ENCODE data around the gene ADCY5.

Gene ADCY5

DNA sequence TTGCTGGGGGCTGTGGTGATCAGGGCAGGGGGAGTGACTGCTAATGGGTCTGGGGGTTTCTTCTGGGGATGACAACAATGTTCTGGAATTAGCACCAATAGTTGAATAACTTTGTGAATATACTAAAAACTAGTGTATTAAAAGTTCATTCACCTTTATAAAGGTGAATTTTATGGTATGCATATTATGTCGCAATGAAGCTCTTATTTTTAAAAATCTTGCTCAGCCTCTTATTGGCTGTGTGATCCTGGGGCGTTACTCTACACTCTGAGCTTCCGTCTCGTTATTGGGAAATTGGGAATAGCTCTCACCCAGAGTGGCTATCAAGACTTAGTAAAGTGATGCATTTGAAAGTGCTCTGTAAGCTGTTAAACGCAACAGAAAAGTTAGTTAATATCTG lies 141.8 kb downstream of the ADCY5 start:
- TF ChIP-seq, protein P1, sequence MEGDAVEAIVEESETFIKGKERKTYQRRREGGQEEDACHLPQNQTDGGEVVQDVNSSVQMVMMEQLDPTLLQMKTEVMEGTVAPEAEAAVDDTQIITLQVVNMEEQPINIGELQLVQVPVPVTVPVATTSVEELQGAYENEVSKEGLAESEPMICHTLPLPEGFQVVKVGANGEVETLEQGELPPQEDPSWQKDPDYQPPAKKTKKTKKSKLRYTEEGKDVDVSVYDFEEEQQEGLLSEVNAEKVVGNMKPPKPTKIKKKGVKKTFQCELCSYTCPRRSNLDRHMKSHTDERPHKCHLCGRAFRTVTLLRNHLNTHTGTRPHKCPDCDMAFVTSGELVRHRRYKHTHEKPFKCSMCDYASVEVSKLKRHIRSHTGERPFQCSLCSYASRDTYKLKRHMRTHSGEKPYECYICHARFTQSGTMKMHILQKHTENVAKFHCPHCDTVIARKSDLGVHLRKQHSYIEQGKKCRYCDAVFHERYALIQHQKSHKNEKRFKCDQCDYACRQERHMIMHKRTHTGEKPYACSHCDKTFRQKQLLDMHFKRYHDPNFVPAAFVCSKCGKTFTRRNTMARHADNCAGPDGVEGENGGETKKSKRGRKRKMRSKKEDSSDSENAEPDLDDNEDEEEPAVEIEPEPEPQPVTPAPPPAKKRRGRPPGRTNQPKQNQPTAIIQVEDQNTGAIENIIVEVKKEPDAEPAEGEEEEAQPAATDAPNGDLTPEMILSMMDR (conservative IDR thresholded peaks at IDR 0.05; ENCODE audit: control insufficient read depth, insufficient read depth, low read depth, low read length), result no peak
- no peak overlapping the region for H3K4me3 ChIP-seq (ENCODE audit: control insufficient read depth, low read depth, low read length)
- no peak for DNase-seq (ENCODE audit: low read depth)

GRCh38 chr3:123305192-123305591 lies 143.7 kb downstream of the ADCY5 start:
- H3K4me3 ChIP-seq (ENCODE audit: control insufficient read depth, low read depth, low read length), result no peak overlapping the region
- TF ChIP-seq, protein P1 (conservative IDR thresholded peaks at IDR 0.05; ENCODE audit: control insufficient read depth, insufficient read depth, low read depth, low read length), result no peak
- no peak for DNase-seq (ENCODE audit: low read depth)

DNA sequence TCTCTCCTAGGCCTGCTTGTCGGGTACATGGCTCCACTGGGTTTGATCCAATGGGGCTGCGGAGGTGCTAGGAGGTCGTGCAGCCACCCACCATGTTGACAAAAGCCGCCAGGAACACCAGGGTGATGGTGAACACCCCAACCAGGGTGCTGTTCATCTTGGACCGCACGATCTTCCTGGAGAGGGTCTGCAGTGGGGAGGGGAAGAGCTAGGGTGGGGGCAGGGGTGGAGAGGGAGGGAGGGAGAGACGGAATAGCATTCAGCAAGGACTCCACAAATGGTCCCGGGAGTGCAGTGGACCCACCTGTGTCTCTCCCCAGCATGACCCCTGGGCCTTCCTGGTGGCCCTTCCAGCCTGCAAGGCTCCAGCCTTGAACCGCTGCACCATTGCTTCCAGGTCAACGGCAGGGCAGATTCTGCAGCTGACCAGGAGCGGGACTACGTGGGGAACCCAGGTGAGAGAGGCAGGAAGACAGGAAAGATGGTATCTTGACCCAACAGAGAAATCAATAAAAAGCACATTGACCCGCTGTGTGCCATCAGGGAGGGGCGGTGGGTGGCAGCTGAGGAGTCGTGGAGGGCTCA lies 144.8 kb downstream of the ADCY5 start:
- DNase-seq (ENCODE audit: low read depth), result no peak
- TF ChIP-seq, protein P1 (conservative IDR thresholded peaks at IDR 0.05; ENCODE audit: control insufficient read depth, insufficient read depth, low read depth, low read length), result no peak
- no peak overlapping the region for H3K4me3 ChIP-seq (ENCODE audit: control insufficient read depth, low read depth, low read length)

DNA sequence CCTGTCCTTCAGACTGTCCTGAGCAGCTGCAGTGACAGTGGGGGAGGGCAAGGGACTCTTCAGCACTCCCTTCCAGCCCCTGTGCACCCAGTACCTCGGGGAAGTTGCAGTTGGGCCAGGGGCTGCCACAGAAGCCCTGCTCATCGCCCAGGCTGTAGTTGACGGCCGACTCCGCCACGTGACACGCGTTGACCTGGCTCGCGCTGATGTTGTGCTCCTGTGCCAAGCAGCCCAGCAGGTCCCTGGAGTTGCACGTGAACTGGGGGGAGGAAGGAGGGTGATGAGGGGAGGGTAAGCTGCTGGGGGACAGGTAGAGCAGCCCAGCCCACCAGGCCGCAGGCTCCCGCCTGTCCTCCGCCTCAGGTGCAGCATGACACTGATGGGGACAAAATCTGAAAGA lies 145.9 kb downstream of the ADCY5 start:
- TF ChIP-seq, protein P1 (conservative IDR thresholded peaks at IDR 0.05; ENCODE audit: control insufficient read depth, insufficient read depth, low read depth, low read length), result no peak
- H3K4me3 ChIP-seq (ENCODE audit: control insufficient read depth, low read depth, low read length), result no peak overlapping the region
- DNase-seq (ENCODE audit: low read depth), result no peak

DNA sequence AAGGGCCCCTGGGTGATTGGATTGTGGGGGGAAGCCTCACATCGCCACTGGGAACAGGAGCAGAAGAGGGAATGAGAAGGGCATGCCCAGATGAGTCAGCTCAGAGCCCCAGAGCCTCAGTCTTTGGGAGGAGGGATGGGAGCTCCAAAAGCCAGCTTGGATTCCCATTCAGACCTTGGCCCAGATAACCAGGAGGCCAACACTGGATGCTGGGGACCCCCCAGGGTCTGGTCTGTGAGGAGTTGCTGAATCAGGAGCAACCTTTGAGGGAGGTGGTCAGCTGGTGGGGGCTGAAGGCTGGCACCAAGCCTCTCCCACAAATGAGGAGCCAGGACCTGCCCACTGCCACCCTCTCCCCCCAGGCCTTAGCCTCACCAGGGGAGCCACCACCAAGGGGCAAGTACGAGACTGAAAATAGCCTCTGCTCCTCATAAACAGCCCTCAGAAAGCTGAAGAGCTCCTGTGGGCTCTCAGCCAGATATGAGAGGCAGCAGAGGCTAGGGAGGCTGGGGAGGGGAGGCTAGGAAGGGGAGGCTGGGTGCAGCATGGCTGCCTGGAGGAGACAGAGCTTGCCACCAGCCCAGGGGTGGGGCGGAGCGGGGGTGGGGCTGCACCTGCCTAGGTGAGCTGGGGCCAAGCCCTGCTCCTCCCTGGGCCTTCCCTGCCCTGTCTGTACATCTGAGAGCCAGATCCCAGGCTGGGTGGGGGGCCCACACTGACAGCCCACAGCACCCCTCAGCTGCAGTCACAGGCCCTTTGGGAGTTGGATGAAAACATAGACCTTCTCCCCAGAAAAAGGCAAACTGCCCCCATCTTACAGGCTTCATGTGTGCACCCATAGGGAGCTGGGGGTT lies 147.3 kb downstream of the ADCY5 start:
- DNase-seq (ENCODE audit: low read depth), result no peak
- H3K4me3 ChIP-seq (ENCODE audit: control insufficient read depth, low read depth, low read length), result no peak overlapping the region
- TF ChIP-seq, protein P1 (conservative IDR thresholded peaks at IDR 0.05; ENCODE audit: control insufficient read depth, insufficient read depth, low read depth, low read length), result no peak

DNA sequence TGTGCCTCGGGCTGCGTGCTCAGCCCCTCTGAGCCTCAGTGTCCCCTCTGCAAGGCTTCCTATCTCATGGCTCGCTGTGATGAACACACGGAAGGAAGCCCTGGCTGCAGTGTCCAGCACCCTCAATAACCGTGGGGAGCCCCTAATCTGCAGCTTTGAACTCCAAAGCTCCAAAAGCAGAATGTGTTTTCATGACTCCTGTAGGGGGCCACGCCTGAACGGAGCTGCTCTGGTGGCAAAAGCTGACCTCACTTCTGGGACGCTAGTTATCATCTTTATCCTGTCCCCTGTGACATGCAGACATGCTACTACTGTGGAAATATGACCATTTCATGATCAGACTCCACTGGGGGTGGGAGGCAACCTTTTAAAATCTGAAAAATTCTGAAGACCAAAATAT lies 148.3 kb downstream of the ADCY5 start:
- no peak for DNase-seq (ENCODE audit: low read depth)

More for the DNA sequence above, 148.3 kb downstream of the ADCY5 start:
- no peak overlapping the region for H3K4me3 ChIP-seq (ENCODE audit: control insufficient read depth, low read depth, low read length)
- TF ChIP-seq, protein P1 (conservative IDR thresholded peaks at IDR 0.05; ENCODE audit: control insufficient read depth, insufficient read depth, low read depth, low read length), result no peak

Measured in fibroblast of mammary gland (primary cell).